HepG2 (cell line): Measurements from ENCODE around the gene ZSCAN26. TPM values are rescaled to one million over a fixed set of nuclear protein-coding genes. Genes with fewer than 3 reads are reported as not detected.

Experiments used
- AHR ChIP-seq: IDR thresholded peaks from 2 replicates; pipeline ENCODE4 v1.6.1; 2018; ENCODE audit warnings: missing genetic modification reagents, missing compliant biosample characterization
- ARNT2 ChIP-seq: sonication (generic); formaldehyde crosslinking; IDR thresholded peaks from 2 replicates; pipeline ENCODE4 v1.8.0; 2022; ENCODE audit warnings: mild to moderate bottlenecking, low read depth, missing genetic modification reagents, moderate library complexity
- BCL6 ChIP-seq: IDR thresholded peaks from 2 replicates; pipeline ENCODE4 v1.6.1; 2016; ENCODE audit warnings: missing genetic modification reagents, missing compliant biosample characterization
- HCFC1 ChIP-seq: fragments of 150-350 bp; IDR thresholded peaks from 2 replicates; pipeline ENCODE4 v1.6.1; 2014; ENCODE audit warnings: low read depth, low read length
- HNF4A ChIP-seq: sonication (generic); formaldehyde crosslinking; IDR thresholded peaks from 2 replicates; pipeline ENCODE4 v1.4.0; 2020; ENCODE audit warnings: missing genetic modification reagents
- RFX5 ChIP-seq: IDR thresholded peaks from 2 replicates; pipeline ENCODE4 v1.6.1; 2011; ENCODE audit warnings: low read depth, low read length, improper control_type of control experiment
- SMAD9 ChIP-seq: sonication (generic); formaldehyde crosslinking; IDR thresholded peaks from 2 replicates; pipeline ENCODE4 v1.5.1; 2020; ENCODE audit warnings: mild to moderate bottlenecking, missing genetic modification reagents
- ZFP1 ChIP-seq: IDR thresholded peaks from 2 replicates; pipeline ENCODE4 v1.6.1; 2016
- ZNF234 ChIP-seq: sonication (generic); formaldehyde crosslinking; conservative IDR thresholded peaks from 2 replicates; pipeline ENCODE4 v1.5.1; 2020; ENCODE audit warnings: mild to moderate bottlenecking, missing genetic modification reagents
- ZZZ3 ChIP-seq: sonication (generic); formaldehyde crosslinking; IDR thresholded peaks from 2 replicates; pipeline ENCODE4 v1.4.0; 2020; ENCODE audit warnings: missing genetic modification reagents, mild to moderate bottlenecking, borderline replicate concordance
- polyA plus RNA-seq, 8 experiments: library from polyadenylated mRNA; depleted of rRNA in 3 of 8; stranded (reverse) in 7 of 8; unstranded in 1 of 8; fragments of >200 nt; fragmentation: Illumina TruSeq in 4 of 8; extraction: Trizol in 4 of 8; gene quantifications; 2 replicates each; pipeline versions ENCODE4 v1.2.1 to v1.2.3, GENCODE V29; 2011 to 2016; ENCODE audit warnings: low read depth in 4 of 8, missing spikeins in 1 of 8, mixed read lengths in 1 of 8; ENCODE audit not compliant: insufficient read depth in 1 of 8
- total RNA-seq, 5 experiments: library from RNA; depleted of rRNA; stranded (reverse); fragments of >200 nt; fragmentation: Illumina TruSeq; extraction: Trizol; gene quantifications; 2 replicates each; pipeline ENCODE4 v1.2.3, GENCODE V29; 2016; ENCODE audit warnings: low read depth in 1 of 5
- TF ChIP-seq, protein P1 (sequence below): sonication (generic); formaldehyde crosslinking; IDR thresholded peaks from 2 replicates; pipeline ENCODE4 v1.4.0; 2020; ENCODE audit warnings: missing genetic modification reagents
- TF ChIP-seq, protein P2 (sequence below): sonication (generic); formaldehyde crosslinking; conservative IDR thresholded peaks from 2 replicates; pipeline ENCODE4 v1.5.0; 2020; ENCODE audit warnings: missing genetic modification reagents
- TF ChIP-seq, protein P3 (sequence below): IDR thresholded peaks from 2 replicates; pipeline ENCODE4 v1.6.1; 2012; ENCODE audit warnings: low read length, improper control_type of control experiment
- TF ChIP-seq, protein P4 (sequence below): sonication (generic); formaldehyde crosslinking; IDR thresholded peaks from 2 replicates; pipeline ENCODE4 v1.4.0; 2020; ENCODE audit warnings: mild to moderate bottlenecking, missing genetic modification reagents
- TF ChIP-seq, protein P5 (sequence below): IDR thresholded peaks from 2 replicates; pipeline ENCODE4 v1.6.1; 2016; ENCODE audit warnings: missing compliant biosample characterization, missing genetic modification reagents, borderline replicate concordance

The ZSCAN26 gene
- total and polyA plus RNA-seq, 2 of the 13 experiments (the other 11 are each of a cell fraction or from before 2014, with no cell fraction given): 12.0 to 15.6 TPM

DNA sequence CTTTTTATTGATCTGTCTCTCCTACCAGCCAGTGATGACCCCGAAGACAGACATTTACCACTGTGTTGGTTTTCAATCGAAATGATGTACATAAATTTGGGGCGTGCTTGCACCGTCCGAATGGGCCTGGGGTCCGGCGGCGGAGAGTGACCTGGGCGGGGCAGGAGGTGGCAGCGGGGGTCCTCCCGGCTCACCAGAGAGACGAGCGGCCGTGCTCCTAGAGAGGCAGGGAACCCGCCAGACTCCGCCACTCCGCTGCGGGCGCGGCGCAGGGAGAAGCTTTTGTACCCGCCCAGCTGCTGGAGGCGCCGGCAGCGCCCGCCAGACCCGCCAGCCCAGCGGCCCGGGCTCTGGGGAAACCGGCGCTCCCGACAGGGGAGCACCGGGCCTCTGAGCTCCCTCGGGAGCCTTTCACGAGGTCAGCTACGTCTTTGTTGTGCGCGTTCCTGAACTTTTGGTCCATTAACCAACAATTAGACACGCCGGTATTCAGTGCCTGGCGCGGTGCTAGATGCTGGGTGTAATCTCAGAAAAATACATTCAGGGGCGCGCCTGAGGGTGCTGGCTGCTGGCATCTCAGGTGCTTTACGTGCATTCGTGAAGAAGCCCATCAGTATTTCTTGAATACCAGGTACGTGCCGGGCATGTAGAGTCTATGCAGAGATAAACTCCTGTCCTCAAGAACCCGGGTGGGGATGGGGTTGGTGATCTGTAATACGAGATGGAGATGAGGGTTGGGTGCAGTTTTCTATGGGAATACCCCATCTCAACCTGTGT, 14.5 kb downstream of the ZSCAN26 start, which contains the start of gene PGBD1 (continued):
- TF ChIP-seq, protein P1, sequence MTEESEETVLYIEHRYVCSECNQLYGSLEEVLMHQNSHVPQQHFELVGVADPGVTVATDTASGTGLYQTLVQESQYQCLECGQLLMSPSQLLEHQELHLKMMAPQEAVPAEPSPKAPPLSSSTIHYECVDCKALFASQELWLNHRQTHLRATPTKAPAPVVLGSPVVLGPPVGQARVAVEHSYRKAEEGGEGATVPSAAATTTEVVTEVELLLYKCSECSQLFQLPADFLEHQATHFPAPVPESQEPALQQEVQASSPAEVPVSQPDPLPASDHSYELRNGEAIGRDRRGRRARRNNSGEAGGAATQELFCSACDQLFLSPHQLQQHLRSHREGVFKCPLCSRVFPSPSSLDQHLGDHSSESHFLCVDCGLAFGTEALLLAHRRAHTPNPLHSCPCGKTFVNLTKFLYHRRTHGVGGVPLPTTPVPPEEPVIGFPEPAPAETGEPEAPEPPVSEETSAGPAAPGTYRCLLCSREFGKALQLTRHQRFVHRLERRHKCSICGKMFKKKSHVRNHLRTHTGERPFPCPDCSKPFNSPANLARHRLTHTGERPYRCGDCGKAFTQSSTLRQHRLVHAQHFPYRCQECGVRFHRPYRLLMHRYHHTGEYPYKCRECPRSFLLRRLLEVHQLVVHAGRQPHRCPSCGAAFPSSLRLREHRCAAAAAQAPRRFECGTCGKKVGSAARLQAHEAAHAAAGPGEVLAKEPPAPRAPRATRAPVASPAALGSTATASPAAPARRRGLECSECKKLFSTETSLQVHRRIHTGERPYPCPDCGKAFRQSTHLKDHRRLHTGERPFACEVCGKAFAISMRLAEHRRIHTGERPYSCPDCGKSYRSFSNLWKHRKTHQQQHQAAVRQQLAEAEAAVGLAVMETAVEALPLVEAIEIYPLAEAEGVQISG (CRISPR knock-in tag): peak; percentile 100
- TF ChIP-seq SMAD9 (0 out of 2 replicates have a peak, but pooled peaks have one; percentile 40), HCFC1 (peak; percentile 34; the same call in 1 of the 2 replicates), RFX5 (no peak), ZNF234 (CRISPR knock-in tag) (no peak), HNF4A (no peak), AHR (peak; percentile 68; the same call in 1 of the 2 replicates), ZZZ3 (CRISPR knock-in tag) (0 out of 2 replicates have a peak, but pooled peaks have one; percentile 68), BCL6 (CRISPR knock-in tag) (no peak; the same call in 1 of the 2 replicates), ZFP1 (CRISPR knock-in tag) (peak; percentile 40; the same call in 1 of the 2 replicates), ARNT2 (CRISPR knock-in tag) (no peak)
- TF ChIP-seq, protein P2, sequence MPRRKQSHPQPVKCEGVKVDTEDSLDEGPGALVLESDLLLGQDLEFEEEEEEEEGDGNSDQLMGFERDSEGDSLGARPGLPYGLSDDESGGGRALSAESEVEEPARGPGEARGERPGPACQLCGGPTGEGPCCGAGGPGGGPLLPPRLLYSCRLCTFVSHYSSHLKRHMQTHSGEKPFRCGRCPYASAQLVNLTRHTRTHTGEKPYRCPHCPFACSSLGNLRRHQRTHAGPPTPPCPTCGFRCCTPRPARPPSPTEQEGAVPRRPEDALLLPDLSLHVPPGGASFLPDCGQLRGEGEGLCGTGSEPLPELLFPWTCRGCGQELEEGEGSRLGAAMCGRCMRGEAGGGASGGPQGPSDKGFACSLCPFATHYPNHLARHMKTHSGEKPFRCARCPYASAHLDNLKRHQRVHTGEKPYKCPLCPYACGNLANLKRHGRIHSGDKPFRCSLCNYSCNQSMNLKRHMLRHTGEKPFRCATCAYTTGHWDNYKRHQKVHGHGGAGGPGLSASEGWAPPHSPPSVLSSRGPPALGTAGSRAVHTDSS (CRISPR knock-in tag): no peak
- TF ChIP-seq, protein P3, sequence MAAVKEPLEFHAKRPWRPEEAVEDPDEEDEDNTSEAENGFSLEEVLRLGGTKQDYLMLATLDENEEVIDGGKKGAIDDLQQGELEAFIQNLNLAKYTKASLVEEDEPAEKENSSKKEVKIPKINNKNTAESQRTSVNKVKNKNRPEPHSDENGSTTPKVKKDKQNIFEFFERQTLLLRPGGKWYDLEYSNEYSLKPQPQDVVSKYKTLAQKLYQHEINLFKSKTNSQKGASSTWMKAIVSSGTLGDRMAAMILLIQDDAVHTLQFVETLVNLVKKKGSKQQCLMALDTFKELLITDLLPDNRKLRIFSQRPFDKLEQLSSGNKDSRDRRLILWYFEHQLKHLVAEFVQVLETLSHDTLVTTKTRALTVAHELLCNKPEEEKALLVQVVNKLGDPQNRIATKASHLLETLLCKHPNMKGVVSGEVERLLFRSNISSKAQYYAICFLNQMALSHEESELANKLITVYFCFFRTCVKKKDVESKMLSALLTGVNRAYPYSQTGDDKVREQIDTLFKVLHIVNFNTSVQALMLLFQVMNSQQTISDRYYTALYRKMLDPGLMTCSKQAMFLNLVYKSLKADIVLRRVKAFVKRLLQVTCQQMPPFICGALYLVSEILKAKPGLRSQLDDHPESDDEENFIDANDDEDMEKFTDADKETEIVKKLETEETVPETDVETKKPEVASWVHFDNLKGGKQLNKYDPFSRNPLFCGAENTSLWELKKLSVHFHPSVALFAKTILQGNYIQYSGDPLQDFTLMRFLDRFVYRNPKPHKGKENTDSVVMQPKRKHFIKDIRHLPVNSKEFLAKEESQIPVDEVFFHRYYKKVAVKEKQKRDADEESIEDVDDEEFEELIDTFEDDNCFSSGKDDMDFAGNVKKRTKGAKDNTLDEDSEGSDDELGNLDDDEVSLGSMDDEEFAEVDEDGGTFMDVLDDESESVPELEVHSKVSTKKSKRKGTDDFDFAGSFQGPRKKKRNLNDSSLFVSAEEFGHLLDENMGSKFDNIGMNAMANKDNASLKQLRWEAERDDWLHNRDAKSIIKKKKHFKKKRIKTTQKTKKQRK: no peak
- TF ChIP-seq, protein P4, sequence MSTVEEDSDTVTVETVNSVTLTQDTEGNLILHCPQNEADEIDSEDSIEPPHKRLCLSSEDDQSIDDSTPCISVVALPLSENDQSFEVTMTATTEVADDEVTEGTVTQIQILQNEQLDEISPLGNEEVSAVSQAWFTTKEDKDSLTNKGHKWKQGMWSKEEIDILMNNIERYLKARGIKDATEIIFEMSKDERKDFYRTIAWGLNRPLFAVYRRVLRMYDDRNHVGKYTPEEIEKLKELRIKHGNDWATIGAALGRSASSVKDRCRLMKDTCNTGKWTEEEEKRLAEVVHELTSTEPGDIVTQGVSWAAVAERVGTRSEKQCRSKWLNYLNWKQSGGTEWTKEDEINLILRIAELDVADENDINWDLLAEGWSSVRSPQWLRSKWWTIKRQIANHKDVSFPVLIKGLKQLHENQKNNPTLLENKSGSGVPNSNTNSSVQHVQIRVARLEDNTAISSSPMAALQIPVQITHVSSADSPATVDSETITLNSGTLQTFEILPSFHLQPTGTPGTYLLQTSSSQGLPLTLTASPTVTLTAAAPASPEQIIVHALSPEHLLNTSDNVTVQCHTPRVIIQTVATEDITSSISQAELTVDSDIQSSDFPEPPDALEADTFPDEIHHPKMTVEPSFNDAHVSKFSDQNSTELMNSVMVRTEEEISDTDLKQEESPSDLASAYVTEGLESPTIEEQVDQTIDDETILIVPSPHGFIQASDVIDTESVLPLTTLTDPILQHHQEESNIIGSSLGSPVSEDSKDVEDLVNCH (CRISPR knock-in tag): no peak
- TF ChIP-seq, protein P5, sequence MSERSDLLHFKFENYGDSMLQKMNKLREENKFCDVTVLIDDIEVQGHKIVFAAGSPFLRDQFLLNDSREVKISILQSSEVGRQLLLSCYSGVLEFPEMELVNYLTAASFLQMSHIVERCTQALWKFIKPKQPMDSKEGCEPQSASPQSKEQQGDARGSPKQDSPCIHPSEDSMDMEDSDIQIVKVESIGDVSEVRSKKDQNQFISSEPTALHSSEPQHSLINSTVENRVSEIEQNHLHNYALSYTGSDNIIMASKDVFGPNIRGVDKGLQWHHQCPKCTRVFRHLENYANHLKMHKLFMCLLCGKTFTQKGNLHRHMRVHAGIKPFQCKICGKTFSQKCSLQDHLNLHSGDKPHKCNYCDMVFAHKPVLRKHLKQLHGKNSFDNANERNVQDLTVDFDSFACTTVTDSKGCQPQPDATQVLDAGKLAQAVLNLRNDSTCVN (CRISPR knock-in tag): peak; percentile 73; the same call in 1 of the 2 replicates
